Limb (tissue), 2 donors: ENCODE measurements around the gene PRKAG2.
"Not testable (repeated sequence)": the region's sequence is repeated elsewhere in the genome, so short reads cannot be mapped to it uniquely, and the experiment has no call there.

ENCODE experiments used
- DNase-seq, 2 donors: peaks; one replicate each; pipeline ENCODE4 v3.0.0-alpha.2; 2016; ENCODE audit errors: extremely low spot score in 2 of 2

The PRKAG2 gene

GRCh38 chr7:151592330-151592729 lies 284.6 kb downstream of the PRKAG2 start:
- DNase-seq = no peak

- no peak for DNase-seq
Observed at GRCh38 chr7:151591866-151592265, 285.0 kb downstream of the PRKAG2 start.

- no peak for DNase-seq
Observed at GRCh38 chr7:151590850-151591771, 285.8 kb downstream of the PRKAG2 start.

- no peak for DNase-seq
Observed at GRCh38 chr7:151590071-151590849, 286.7 kb downstream of the PRKAG2 start.

- DNase-seq = no peak
Observed at GRCh38 chr7:151588982-151589381, 287.9 kb downstream of the PRKAG2 start.

GRCh38 chr7:151586531-151587260 lies 290.2 kb downstream of the PRKAG2 start:
- DNase-seq = no peak

- DNase-seq = no peak
Observed at GRCh38 chr7:151585744-151586393, 291.0 kb downstream of the PRKAG2 start.

- no peak for DNase-seq
Observed at GRCh38 chr7:151581741-151582140, 295.2 kb downstream of the PRKAG2 start.

GRCh38 chr7:151579644-151580043 lies 297.3 kb downstream of the PRKAG2 start:
- DNase-seq = no peak

- no peak for DNase-seq
Observed at GRCh38 chr7:151575410-151575809, 301.5 kb downstream of the PRKAG2 start.

- DNase-seq = not testable (repeated sequence)
Observed at GRCh38 chr7:151573046-151573445, 303.9 kb downstream of the PRKAG2 start.

GRCh38 chr7:151572136-151572535 lies 304.8 kb downstream of the PRKAG2 start:
- DNase-seq = no peak

GRCh38 chr7:151571471-151571870 lies 305.4 kb downstream of the PRKAG2 start:
- DNase-seq = no peak

GRCh38 chr7:151570366-151570915 lies 306.5 kb downstream of the PRKAG2 start:
- no peak for DNase-seq

- DNase-seq = no peak
Observed at GRCh38 chr7:151568956-151569940, 307.7 kb downstream of the PRKAG2 start.

- DNase-seq = no peak
Observed at GRCh38 chr7:151566897-151567320, 310.0 kb downstream of the PRKAG2 start.

- no peak for DNase-seq
Observed at GRCh38 chr7:151565541-151565940, 311.4 kb downstream of the PRKAG2 start.

- no peak for DNase-seq
Observed at GRCh38 chr7:151560243-151560642, 316.7 kb downstream of the PRKAG2 start.

GRCh38 chr7:151559557-151560183 lies 317.2 kb downstream of the PRKAG2 start:
- DNase-seq = no peak
